CD4-positive, CD25-positive, alpha-beta regulatory T cell (primary cell): ENCODE measurements around the gene C1orf21. TPM values are rescaled to one million over a fixed set of nuclear protein-coding genes. Genes with fewer than 3 reads are reported as not detected.
A peak's percentile ranks its signal among the peaks of the same experiment; 100 is the strongest.

Source experiments
- ATAC-seq, 2 donors: fragments of 150-1000 bp; cut with Tn5 transposase; one replicate each; pipeline ENCODE4 v1.10.0; 2021; ENCODE audit warnings: low read depth in 2 of 2, moderate number of reproducible peaks in 2 of 2, moderate library complexity in 1 of 2
- DNase-seq, 3 donors: peaks; one replicate each; pipeline versions ENCODE4 v3.0.0 to v3.0.0-alpha.2; 2012 to 2022; ENCODE audit warnings: mixed read lengths in 1 of 3
- H3K27ac ChIP-seq: one replicate; pipeline ENCODE4 v1.7.0; 2013; ENCODE audit warnings: mild to moderate bottlenecking, low read length; ENCODE audit not compliant: insufficient read depth, poor library complexity, severe bottlenecking
- H3K27me3 ChIP-seq: one replicate; pipeline ENCODE4 v1.7.0; 2013; ENCODE audit warnings: low read length; ENCODE audit not compliant: control insufficient read depth, insufficient read depth
- H3K36me3 ChIP-seq: one replicate; pipeline ENCODE4 v1.7.0; 2013; ENCODE audit warnings: mild to moderate bottlenecking, low read length, moderate library complexity; ENCODE audit not compliant: control insufficient read depth, insufficient read depth
- H3K4me1 ChIP-seq: 2 replicates; pipeline ENCODE4 v1.7.0; 2013; ENCODE audit warnings: mild to moderate bottlenecking, low read length; ENCODE audit not compliant: insufficient read depth, control insufficient read depth, poor library complexity, severe bottlenecking
- H3K4me3 ChIP-seq: one replicate; pipeline ENCODE4 v1.7.0; 2013; ENCODE audit warnings: low read depth, mild to moderate bottlenecking, low read length, moderate library complexity
- H3K9me3 ChIP-seq, 2 experiments: 1 replicate in 1 of 2; 2 replicates in 1 of 2; pipeline ENCODE4 v1.7.0; 2013; ENCODE audit warnings: low read length in 2 of 2, mild to moderate bottlenecking in 1 of 2, moderate library complexity in 1 of 2; ENCODE audit not compliant: control insufficient read depth in 2 of 2
- H3K27ac Mint-ChIP-seq, 3 donors: one replicate each; pipeline ENCODE4 v1.8.0; 2020 to 2022; ENCODE audit warnings: mild to moderate bottlenecking in 3 of 3, mixed read lengths in 3 of 3, moderate library complexity in 2 of 3
- H3K27me3 Mint-ChIP-seq: one replicate; pipeline ENCODE4 v1.8.0; 2022; ENCODE audit warnings: mild to moderate bottlenecking, mixed read lengths
- H3K36me3 Mint-ChIP-seq: one replicate; pipeline ENCODE4 v1.8.0; 2020; ENCODE audit warnings: mixed read lengths
- H3K4me1 Mint-ChIP-seq, 4 donors: one replicate each; pipeline ENCODE4 v1.8.0; 2020 to 2022; ENCODE audit warnings: mixed read lengths in 4 of 4, mild to moderate bottlenecking in 1 of 4
- H3K4me3 Mint-ChIP-seq, 4 donors: one replicate each; pipeline ENCODE4 v1.8.0; 2020 to 2022; ENCODE audit warnings: mild to moderate bottlenecking in 4 of 4, mixed read lengths in 4 of 4, moderate library complexity in 3 of 4
- H3K9me3 Mint-ChIP-seq, 7 donors: one replicate each; pipeline ENCODE4 v1.8.0; 2020 to 2022; ENCODE audit warnings: mixed read lengths in 7 of 7, mild to moderate bottlenecking in 3 of 7, moderate library complexity in 2 of 7
- polyA plus RNA-seq, 4 donors: library from polyadenylated mRNA; unstranded; fragments of 300-500 nt; fragmentation: Illumina TruSeq; gene quantifications; one replicate each; pipeline ENCODE4 v1.2.3, GENCODE V29; 2021
- total RNA-seq: library from RNA; stranded (reverse); gene quantifications from one replicate; pipeline ENCODE4 v1.2.3, GENCODE V29; 2022

C1orf21 gene
- total and polyA plus RNA-seq, 5 donors from 2014 or later: 0.05 to 0.59 TPM; not detected in 3

DNA sequence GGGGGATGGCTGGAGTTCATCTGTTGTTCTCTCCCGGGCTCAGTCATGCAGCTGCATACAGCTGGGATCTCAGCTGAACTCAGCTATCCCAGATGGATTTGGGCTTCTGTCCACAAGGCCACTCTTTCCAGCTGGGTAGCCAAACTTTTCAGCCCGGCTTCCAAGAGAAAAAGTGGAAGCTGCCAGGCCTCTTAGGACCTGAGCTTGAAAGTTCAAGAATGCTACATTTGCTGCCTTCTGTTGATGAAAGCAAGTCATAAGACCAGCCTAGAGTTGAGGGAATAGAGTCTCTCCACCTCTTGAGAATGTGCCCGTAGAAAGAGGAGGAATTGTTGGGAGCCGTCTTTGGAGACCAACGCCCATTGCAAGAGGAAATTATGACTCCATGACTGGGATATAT, 95.3 kb downstream of the C1orf21 start:
- Mint-ChIP-seq H3K36me3 (no peaks in the 10 kb centered on the region), H3K9me3 (peaks cover 0 to 6% (median 0%) of the 10 kb centered on the region in 7 donors), H3K27me3 (peaks cover 16% of the 10 kb centered on the region), H3K27ac (no peak overlapping the region), H3K4me3 (no peak overlapping the region), H3K4me1 (no peaks in the 10 kb centered on the region)
- ATAC-seq (no peak), DNase-seq (no peak)
- no peak overlapping the region for H3K4me3 ChIP-seq
- H3K9me3 ChIP-seq: no peaks in the 10 kb centered on the region
- H3K27me3 ChIP-seq: no peaks in the 10 kb centered on the region
- no peaks in the 10 kb centered on the region for H3K36me3 ChIP-seq
- H3K4me1 ChIP-seq: no peaks in the 10 kb centered on the region
- no peak overlapping the region for H3K27ac ChIP-seq

DNA sequence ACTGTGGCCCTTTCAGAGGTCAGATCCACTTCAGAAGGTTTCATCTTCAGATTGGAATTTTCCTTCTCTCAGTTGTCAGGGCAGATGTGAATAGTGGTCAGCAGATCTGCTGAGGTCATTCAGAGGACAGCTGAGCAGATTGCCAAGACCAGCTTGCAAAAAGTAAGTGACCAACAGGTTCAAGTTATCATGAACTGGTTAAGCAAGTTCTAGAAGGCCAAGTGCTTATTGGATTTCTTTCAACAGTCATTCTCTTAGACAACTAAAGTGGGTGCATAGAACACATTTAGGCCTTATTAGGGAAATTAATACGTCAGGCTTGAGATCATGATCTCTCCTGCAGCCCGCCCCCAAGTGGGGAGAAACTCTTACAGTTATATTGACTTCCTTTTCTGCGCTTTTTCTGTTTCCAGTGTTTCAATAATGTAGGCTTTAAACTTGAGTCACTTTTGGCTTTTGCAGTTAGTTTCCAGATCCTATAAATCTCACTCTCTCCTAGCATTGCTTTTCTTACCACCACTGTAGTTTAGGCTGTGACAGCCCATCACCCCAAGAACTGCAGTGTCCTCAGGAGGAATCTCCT, 96.4 kb downstream of the C1orf21 start:
- Mint-ChIP-seq H3K27me3 (peaks cover 12% of the 10 kb centered on the region), H3K9me3 (peaks cover 0 to 6% (median 0%) of the 10 kb centered on the region in 7 donors), H3K36me3 (no peaks in the 10 kb centered on the region), H3K4me3 (no peak overlapping the region), H3K27ac (peak overlapping the region in 1 of 3 donors; percentile 20), H3K4me1 (no peaks in the 10 kb centered on the region)
- Histone ChIP-seq H3K9me3 (no peaks in the 10 kb centered on the region), H3K27ac (no peak overlapping the region), H3K36me3 (no peaks in the 10 kb centered on the region), H3K27me3 (no peaks in the 10 kb centered on the region), H3K4me1 (no peaks in the 10 kb centered on the region), H3K4me3 (no peak overlapping the region)
- no peak for ATAC-seq
- DNase-seq: no peak

DNA sequence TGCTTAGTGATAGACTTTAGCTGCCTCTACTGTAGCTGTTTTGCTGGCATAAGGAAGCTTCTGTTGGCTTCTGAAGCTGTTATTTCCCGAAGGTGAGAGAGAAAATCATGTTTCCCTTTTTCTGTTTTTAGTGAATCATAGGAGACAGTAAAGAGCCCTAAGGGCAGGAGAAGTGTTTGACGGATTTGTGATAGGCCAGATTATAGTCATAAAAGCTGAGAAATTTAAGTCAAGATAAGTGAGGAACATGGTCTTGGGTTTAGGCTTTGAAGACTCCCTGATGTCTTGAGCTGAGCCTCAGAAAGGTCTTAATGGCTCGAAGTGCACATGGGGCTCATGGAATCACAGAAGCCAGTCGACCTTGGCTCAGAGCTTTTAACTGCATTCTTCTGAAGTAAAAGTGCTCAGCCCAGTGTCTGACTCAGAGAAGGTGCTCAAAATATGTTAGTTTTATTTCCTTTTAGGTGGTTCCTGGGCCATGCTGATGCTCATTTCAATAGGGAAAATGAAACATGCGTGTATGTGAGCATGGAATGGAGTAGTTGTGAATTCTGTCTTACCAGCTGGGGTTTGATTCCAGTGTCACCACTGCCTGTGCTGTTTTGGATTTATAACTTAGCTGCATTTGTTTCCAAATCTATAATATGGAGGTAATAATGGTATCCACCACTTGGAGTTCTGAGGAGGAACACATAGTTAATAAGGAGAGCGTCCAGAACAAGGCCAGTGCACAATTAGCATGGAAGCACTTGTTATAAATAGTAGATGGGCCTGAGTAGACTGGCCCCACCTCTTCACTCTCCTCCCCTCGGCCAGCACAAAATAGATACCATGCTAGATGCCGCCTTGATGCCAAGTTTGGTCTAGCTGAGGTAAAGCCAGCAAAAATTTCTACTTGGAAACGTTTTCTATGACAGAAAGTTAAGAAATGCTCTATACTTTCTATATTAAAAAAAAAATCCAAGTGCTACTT, 99.2 kb downstream of the C1orf21 start:
- no peak overlapping the region for H3K27ac Mint-ChIP-seq
- peaks cover 0 to 6% (median 0%) of the 10 kb centered on the region in 7 donors for H3K9me3 Mint-ChIP-seq
- H3K36me3 Mint-ChIP-seq: no peaks in the 10 kb centered on the region
- no peak for DNase-seq
- Histone ChIP-seq H3K4me3 (no peak overlapping the region), H3K27ac (no peak overlapping the region), H3K27me3 (no peaks in the 10 kb centered on the region), H3K4me1 (peaks cover 1% of the 10 kb centered on the region), H3K36me3 (no peaks in the 10 kb centered on the region), H3K9me3 (no peaks in the 10 kb centered on the region)
- no peak for ATAC-seq
- no peak overlapping the region for H3K4me3 Mint-ChIP-seq
- peaks cover 12% of the 10 kb centered on the region for H3K27me3 Mint-ChIP-seq
- H3K4me1 Mint-ChIP-seq: no peaks in the 10 kb centered on the region

DNA sequence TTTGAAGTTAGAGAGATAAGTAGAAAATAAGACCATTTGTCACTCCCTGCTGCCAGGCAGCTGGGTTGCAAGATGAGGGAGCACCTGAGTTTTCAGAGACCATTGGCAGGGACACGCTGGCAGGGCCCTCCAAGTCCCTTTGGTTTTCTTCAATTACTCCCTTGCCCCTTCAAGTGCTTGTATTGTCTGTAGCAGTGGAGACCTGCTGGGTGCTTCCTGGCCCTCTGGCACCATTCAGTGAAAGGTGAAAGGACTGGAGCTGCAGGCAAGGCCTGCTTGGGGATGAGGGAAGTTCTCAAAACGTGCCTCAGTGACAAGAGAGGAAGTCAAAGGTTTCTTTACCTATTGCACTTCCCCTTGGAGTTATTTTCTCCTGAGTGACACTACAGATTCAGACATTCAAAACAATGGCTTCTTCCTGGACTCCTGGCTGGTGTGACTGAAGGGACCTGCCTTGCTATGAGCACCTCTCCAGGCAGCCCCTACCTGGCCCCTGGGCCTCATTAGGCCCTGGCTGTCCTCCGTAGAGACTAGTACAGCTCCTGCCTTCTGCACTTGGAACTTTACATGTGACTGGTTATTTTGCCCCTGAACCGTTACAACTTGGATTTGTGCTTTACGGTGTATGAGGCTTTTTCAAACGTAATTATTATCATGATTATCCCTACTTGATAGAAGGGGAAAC, 100.1 kb downstream of the C1orf21 start:
- no peak for DNase-seq

DNA sequence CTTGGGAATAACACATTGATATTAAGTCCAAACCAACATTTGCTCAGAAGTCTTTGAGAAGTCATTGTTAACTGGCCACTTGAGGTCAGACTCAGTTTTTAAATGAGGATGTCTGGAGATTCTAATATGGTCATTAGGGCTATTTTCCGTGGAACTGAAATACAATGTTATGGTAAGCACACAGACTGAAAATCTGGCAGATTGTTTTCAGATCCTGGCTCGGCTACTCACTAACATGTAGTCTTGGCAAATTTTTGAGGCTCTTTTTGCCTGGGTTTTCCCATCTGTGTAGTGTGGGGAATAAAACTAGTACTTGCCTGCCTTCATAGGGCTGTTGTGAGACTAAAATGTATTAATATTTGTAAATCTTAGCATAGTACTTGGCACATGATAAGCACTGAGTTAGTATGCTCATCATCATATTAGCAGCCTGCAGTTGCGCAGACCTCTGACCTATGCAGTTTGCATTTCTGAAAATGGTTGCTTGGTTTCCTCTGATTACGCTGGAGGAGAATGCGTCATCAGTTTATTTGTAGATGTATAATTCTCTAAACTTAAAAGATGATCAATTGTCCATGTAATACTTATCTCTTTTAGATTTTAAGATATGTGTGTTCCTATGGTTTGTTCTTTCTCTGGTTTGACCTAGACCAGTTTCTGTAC, 100.8 kb downstream of the C1orf21 start:
- Mint-ChIP-seq H3K36me3 (no peaks in the 10 kb centered on the region), H3K4me1 (peaks cover 6 to 15% (median 11%) of the 10 kb centered on the region in 4 donors), H3K27me3 (peaks cover 7% of the 10 kb centered on the region), H3K9me3 (peaks cover 0 to 4% (median 0%) of the 10 kb centered on the region in 7 donors), H3K4me3 (no peak overlapping the region), H3K27ac (no peak overlapping the region)
- Histone ChIP-seq H3K4me1 (peaks cover 13% of the 10 kb centered on the region), H3K27ac (no peak overlapping the region), H3K4me3 (no peak overlapping the region), H3K36me3 (no peaks in the 10 kb centered on the region), H3K27me3 (no peaks in the 10 kb centered on the region), H3K9me3 (no peaks in the 10 kb centered on the region)
- DNase-seq (no peak), ATAC-seq (no peak)

More for the DNA sequence above, 100.1 kb downstream of the C1orf21 start:
- Mint-ChIP-seq H3K36me3 (no peaks in the 10 kb centered on the region), H3K27me3 (peaks cover 12% of the 10 kb centered on the region), H3K27ac (no peak overlapping the region), H3K4me3 (no peak overlapping the region), H3K4me1 (peaks cover under 1 to 8% (median 6%) of the 10 kb centered on the region in 4 donors), H3K9me3 (peaks cover 0 to 6% (median 0%) of the 10 kb centered on the region in 7 donors)
- Histone ChIP-seq H3K4me3 (no peak overlapping the region), H3K27me3 (no peaks in the 10 kb centered on the region), H3K27ac (no peak overlapping the region), H3K4me1 (peaks cover 9% of the 10 kb centered on the region), H3K36me3 (no peaks in the 10 kb centered on the region), H3K9me3 (no peaks in the 10 kb centered on the region)
- no peak for ATAC-seq

DNA sequence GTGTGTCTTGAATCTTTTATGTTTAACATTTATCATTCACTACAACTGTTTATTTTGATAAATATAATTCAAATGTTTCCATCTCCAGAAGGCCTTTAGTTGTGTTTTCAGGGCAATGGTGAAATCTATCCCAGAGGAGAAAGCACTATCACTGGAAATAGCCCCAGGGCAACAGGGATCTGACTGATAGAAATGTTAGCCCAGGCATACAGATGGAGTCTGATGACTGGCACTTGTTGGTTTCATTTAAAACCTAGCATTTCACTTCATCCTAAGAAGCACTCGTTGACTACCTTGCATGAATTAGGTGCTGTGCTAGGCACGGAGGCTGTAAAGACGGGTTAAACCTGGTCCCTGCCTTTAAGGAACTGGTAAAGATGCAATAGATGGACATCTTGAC, 103.1 kb downstream of the C1orf21 start:
- Histone ChIP-seq H3K4me1 (peaks cover 13% of the 10 kb centered on the region), H3K27ac (no peak overlapping the region), H3K27me3 (no peaks in the 10 kb centered on the region), H3K4me3 (no peak overlapping the region), H3K9me3 (no peaks in the 10 kb centered on the region), H3K36me3 (no peaks in the 10 kb centered on the region)
- H3K9me3 Mint-ChIP-seq: no peaks in the 10 kb centered on the region
- H3K36me3 Mint-ChIP-seq: no peaks in the 10 kb centered on the region
- ATAC-seq (no peak), DNase-seq (no peak)
- peak overlapping the region in 1 of 3 donors; percentile 21 for H3K27ac Mint-ChIP-seq
- peaks cover 6 to 21% (median 16%) of the 10 kb centered on the region in 4 donors for H3K4me1 Mint-ChIP-seq
- H3K27me3 Mint-ChIP-seq: peaks cover 7% of the 10 kb centered on the region
- H3K4me3 Mint-ChIP-seq: peak overlapping the region in 1 of 4 donors; percentile 34

DNA sequence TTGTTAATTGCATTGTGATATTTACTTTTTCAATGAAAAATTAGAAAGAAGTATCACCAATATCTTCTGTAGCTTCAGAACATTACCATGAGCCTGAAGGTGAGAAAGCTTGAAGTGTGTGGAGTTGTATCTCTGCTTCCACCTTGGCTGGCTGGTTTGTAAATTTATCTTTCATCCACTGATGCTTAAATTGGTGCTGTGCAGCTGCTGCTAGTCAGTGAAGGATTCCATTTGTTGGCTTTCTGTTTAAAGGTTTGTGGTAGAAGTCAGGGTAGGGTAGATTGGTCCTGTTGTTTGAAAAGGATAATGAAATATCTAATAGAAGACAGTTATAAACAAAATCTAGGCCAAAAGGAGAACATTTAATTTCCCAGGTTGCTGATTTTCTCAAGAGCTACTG, 105.7 kb downstream of the C1orf21 start:
- H3K4me3 Mint-ChIP-seq: peak overlapping the region in 1 of 4 donors; percentile 53
- H3K27me3 Mint-ChIP-seq: no peaks in the 10 kb centered on the region
- DNase-seq: peak in 1 of 3 donors; percentile 18
- H3K36me3 ChIP-seq: no peaks in the 10 kb centered on the region
- H3K4me3 ChIP-seq: no peak overlapping the region
- no peak for ATAC-seq
- H3K27ac Mint-ChIP-seq: peak overlapping the region in 2 of 3 donors; percentile 31 to 83
- H3K4me1 ChIP-seq: peaks cover 13% of the 10 kb centered on the region
- H3K27ac ChIP-seq: peak overlapping the region; percentile 14
- no peaks in the 10 kb centered on the region for H3K36me3 Mint-ChIP-seq
- H3K4me1 Mint-ChIP-seq: peaks cover 6 to 21% (median 16%) of the 10 kb centered on the region in 4 donors
- no peaks in the 10 kb centered on the region for H3K27me3 ChIP-seq
- no peaks in the 10 kb centered on the region for H3K9me3 Mint-ChIP-seq
- H3K9me3 ChIP-seq: no peaks in the 10 kb centered on the region
